Neutrophil (primary cell): ENCODE results near the gene UBALD1.
A peak's percentile ranks its signal among the peaks of the same experiment; 100 is the strongest.

Experiments used
- H3K27ac ChIP-seq: fragments of 200-600 bp; sonication (generic); 2 replicates; pipeline ENCODE4 v1.5.1; 2016; ENCODE audit warnings: mild to moderate bottlenecking, moderate library complexity
- H3K27me3 ChIP-seq: fragments of 200-600 bp; sonication (generic); 2 replicates; pipeline ENCODE4 v1.6.0; 2016; ENCODE audit warnings: mild to moderate bottlenecking
- H3K36me3 ChIP-seq: fragments of 200-600 bp; sonication (generic); 2 replicates; pipeline ENCODE4 v1.5.1; 2017
- H3K4me1 ChIP-seq, 2 experiments: fragments of 200-600 bp in 1 of 2; sonication (generic) in 1 of 2; 1 replicate in 1 of 2; 2 replicates in 1 of 2; pipeline versions ENCODE4 v1.5.1 to v1.6.1; 2013 to 2016; ENCODE audit warnings: low read depth in 1 of 2, low read length in 1 of 2, mild to moderate bottlenecking in 1 of 2, moderate library complexity in 1 of 2; ENCODE audit not compliant: control insufficient read depth in 1 of 2, insufficient read depth in 1 of 2
- H3K4me3 ChIP-seq, 2 experiments: fragments of 200-600 bp in 1 of 2; sonication (generic) in 1 of 2; 1 replicate in 1 of 2; 2 replicates in 1 of 2; pipeline ENCODE4 v1.5.1; 2013 to 2016; ENCODE audit warnings: low read depth in 1 of 2, low read length in 1 of 2, mild to moderate bottlenecking in 1 of 2, moderate library complexity in 1 of 2
- H3K9me3 ChIP-seq: fragments of 200-600 bp; sonication (generic); 2 replicates; pipeline ENCODE4 v1.5.1; 2016
- CTCF ChIP-seq: fragments of 200-600 bp; sonication (generic); IDR thresholded peaks from 2 replicates; pipeline ENCODE4 v1.5.1; 2016; ENCODE audit warnings: antibody characterized with exemption

The UBALD1 gene

GRCh38 chr16:4624827-4625559 is 10.3 kb upstream of the UBALD1 start:
- Histone ChIP-seq H3K27ac (peak overlapping the region; percentile 98), H3K9me3 (no peaks in the 10 kb centered on the region), H3K27me3 (no peaks in the 10 kb centered on the region), H3K4me1 (peaks cover 61 to 62% of the 10 kb centered on the region in 2 experiments), H3K36me3 (no peaks in the 10 kb centered on the region), H3K4me3 (peak overlapping the region; percentile 75 to 84)
- TF ChIP-seq CTCF, result no peak

GRCh38 chr16:4624015-4624826 is 9.5 kb upstream of the UBALD1 start, which contains the start of gene MGRN1:
TSS of gene MGRN1 (plus strand) at chr16:4624826. CDS start at chr16:4624961, 135 bp downstream.
- Histone ChIP-seq H3K4me1 (peaks cover 53 to 54% of the 10 kb centered on the region in 2 experiments), H3K9me3 (no peaks in the 10 kb centered on the region), H3K4me3 (peak within 1 kb of the TSS; percentile 75 to 84), H3K27ac (peak within 1 kb of the TSS; percentile 98), H3K27me3 (no peaks in the 10 kb centered on the region), H3K36me3 (no peaks in the 10 kb centered on the region)
- peak; percentile 97 for TF ChIP-seq CTCF

- H3K27me3 ChIP-seq, result no peaks in the 10 kb centered on the region
- H3K4me3 ChIP-seq, result peak overlapping the region; percentile 75 to 84
- H3K36me3 ChIP-seq, result no peaks in the 10 kb centered on the region
- H3K27ac ChIP-seq, result peak overlapping the region; percentile 98
- peaks cover 47 to 48% of the 10 kb centered on the region in 2 experiments for H3K4me1 ChIP-seq
- no peaks in the 10 kb centered on the region for H3K9me3 ChIP-seq
- TF ChIP-seq CTCF, result no peak
Measured at GRCh38 chr16:4623593-4623992, 8.9 kb upstream of the UBALD1 start.

GRCh38 chr16:4618645-4619418 is 4.1 kb upstream of the UBALD1 start:
- H3K36me3 ChIP-seq, result no peaks in the 10 kb centered on the region
- H3K9me3 ChIP-seq, result no peaks in the 10 kb centered on the region
- H3K27ac ChIP-seq, result no peak overlapping the region
- H3K4me1 ChIP-seq, result peaks cover 36 to 39% of the 10 kb centered on the region in 2 experiments
- H3K27me3 ChIP-seq, result no peaks in the 10 kb centered on the region
- TF ChIP-seq CTCF, result no peak
- no peak overlapping the region for H3K4me3 ChIP-seq

GRCh38 chr16:4617880-4618279 is 3.2 kb upstream of the UBALD1 start:
- Histone ChIP-seq H3K36me3 (no peaks in the 10 kb centered on the region), H3K4me1 (peaks cover 36 to 39% of the 10 kb centered on the region in 2 experiments), H3K27me3 (no peaks in the 10 kb centered on the region), H3K27ac (peak overlapping the region; percentile 93), H3K4me3 (no peak overlapping the region), H3K9me3 (no peaks in the 10 kb centered on the region)
- TF ChIP-seq CTCF, result no peak
